Nephron progenitor cell (in vitro differentiated cells): ENCODE results near the gene SEC22C.

Experiments
- DNase-seq: peaks from one replicate; pipeline ENCODE4 v3.0.0; 2021
- H3K27ac Mint-ChIP-seq: 2 replicates; pipeline ENCODE4 v1.8.0; 2021; ENCODE audit warnings: mild to moderate bottlenecking, moderate library complexity, mixed read lengths
- H3K27me3 Mint-ChIP-seq: 2 replicates; pipeline ENCODE4 v1.8.0; 2021; ENCODE audit warnings: mild to moderate bottlenecking, low read depth, mixed read lengths; ENCODE audit not compliant: poor library complexity
- H3K36me3 Mint-ChIP-seq: 2 replicates; pipeline ENCODE4 v1.8.0; 2021; ENCODE audit warnings: low read depth, mixed read lengths
- H3K4me1 Mint-ChIP-seq: 2 replicates; pipeline ENCODE4 v1.8.0; 2021; ENCODE audit warnings: mixed read lengths
- H3K4me3 Mint-ChIP-seq: 2 replicates; pipeline ENCODE4 v1.8.0; 2021; ENCODE audit warnings: mild to moderate bottlenecking, moderate library complexity, mixed read lengths
- H3K9me3 Mint-ChIP-seq: 2 replicates; pipeline ENCODE4 v1.8.0; 2021; ENCODE audit warnings: mild to moderate bottlenecking, moderate library complexity, mixed read lengths
- CTCF ChIP-seq: fragments of 200-600 bp; sonication (generic); IDR thresholded peaks from 2 replicates; pipeline ENCODE4 v1.5.0; 2021; ENCODE audit warnings: antibody characterized with exemption

Gene SEC22C

DNA sequence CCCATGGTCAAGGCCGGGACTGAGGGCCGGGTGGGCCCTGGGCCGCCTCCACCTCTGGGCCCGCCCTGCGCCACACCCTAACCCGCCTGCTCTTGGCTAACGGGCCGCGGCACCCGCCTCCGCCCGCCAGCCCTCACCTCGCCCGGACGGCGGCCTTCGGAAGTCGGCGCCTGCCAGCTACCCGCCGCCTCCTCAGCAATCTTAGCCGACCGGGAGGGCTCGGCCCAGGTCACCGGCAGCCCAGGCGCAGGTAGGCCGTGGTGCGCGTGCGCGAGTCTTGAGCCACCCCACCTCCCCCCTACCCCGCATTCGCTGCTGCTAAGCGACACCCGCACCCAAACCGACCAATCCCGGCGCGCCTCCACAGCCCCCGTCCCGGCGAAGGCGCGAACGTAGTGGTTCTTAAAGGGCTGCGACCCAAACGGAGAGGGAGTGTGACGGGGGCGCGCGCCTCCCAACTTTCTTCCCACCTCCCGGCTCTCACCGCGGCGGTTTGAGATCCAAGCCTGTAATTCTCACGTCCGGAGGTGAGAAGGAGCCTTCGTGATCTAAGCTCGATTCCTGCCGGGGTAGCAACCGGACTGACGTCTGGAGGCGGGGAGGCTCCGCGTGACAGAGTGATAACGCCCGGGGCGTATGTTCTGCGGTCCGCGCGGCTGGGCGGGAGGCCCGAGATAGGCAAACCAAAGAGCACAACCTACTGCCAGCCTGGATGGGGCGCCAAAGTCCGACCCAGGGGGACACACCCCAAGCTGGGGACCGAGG lies at the start of gene SEC22C:
Gene SEC22C, minus strand, starts transcription at position 259 of the 765 bp plus-strand sequence. CDS start 12,921 bp downstream, outside the sequence.
- Mint-ChIP-seq H3K27me3 (no peaks in the 10 kb centered on the region), H3K9me3 (peaks cover 11% of the 10 kb centered on the region), H3K27ac (peak within 1 kb of the TSS; percentile 97), H3K4me3 (peak within 1 kb of the TSS; percentile 91), H3K4me1 (peaks cover 34% of the 10 kb centered on the region), H3K36me3 (peaks cover 30% of the 10 kb centered on the region)
- TF ChIP-seq CTCF, result no peak
- peak; percentile 98 for DNase-seq

GRCh38 chr3:42613462-42613861 lies 31.7 kb upstream of the SEC22C start:
- DNase-seq, result no peak
- no peaks in the 10 kb centered on the region for H3K4me1 Mint-ChIP-seq
- no peak overlapping the region for H3K27ac Mint-ChIP-seq
- H3K27me3 Mint-ChIP-seq, result no peaks in the 10 kb centered on the region
- no peak overlapping the region for H3K4me3 Mint-ChIP-seq
- no peaks in the 10 kb centered on the region for H3K9me3 Mint-ChIP-seq
- H3K36me3 Mint-ChIP-seq, result peaks cover 54% of the 10 kb centered on the region
- TF ChIP-seq CTCF, result peak; percentile 37

- Mint-ChIP-seq H3K9me3 (no peaks in the 10 kb centered on the region), H3K36me3 (peaks cover 57% of the 10 kb centered on the region), H3K27me3 (no peaks in the 10 kb centered on the region), H3K27ac (no peak overlapping the region), H3K4me3 (no peak overlapping the region), H3K4me1 (no peaks in the 10 kb centered on the region)
- no peak for TF ChIP-seq CTCF
- DNase-seq, result no peak
Observed at GRCh38 chr3:42612928-42613327, 31.2 kb upstream of the SEC22C start.

GRCh38 chr3:42612217-42612616 lies 30.4 kb upstream of the SEC22C start:
- DNase-seq, result no peak
- no peak overlapping the region for H3K4me3 Mint-ChIP-seq
- H3K9me3 Mint-ChIP-seq, result no peaks in the 10 kb centered on the region
- H3K4me1 Mint-ChIP-seq, result no peaks in the 10 kb centered on the region
- H3K36me3 Mint-ChIP-seq, result peaks cover 60% of the 10 kb centered on the region
- no peaks in the 10 kb centered on the region for H3K27me3 Mint-ChIP-seq
- no peak overlapping the region for H3K27ac Mint-ChIP-seq
- no peak for TF ChIP-seq CTCF

GRCh38 chr3:42610976-42611375 lies 29.2 kb upstream of the SEC22C start:
- Mint-ChIP-seq H3K36me3 (peaks cover 68% of the 10 kb centered on the region), H3K27me3 (no peaks in the 10 kb centered on the region), H3K4me3 (no peak overlapping the region), H3K27ac (peak overlapping the region; percentile 50), H3K4me1 (no peaks in the 10 kb centered on the region), H3K9me3 (no peaks in the 10 kb centered on the region)
- TF ChIP-seq CTCF, result no peak
- no peak for DNase-seq

- Mint-ChIP-seq H3K27ac (no peak overlapping the region), H3K36me3 (peaks cover 71% of the 10 kb centered on the region), H3K4me1 (peaks cover 5% of the 10 kb centered on the region), H3K27me3 (no peaks in the 10 kb centered on the region), H3K9me3 (peaks cover 14% of the 10 kb centered on the region), H3K4me3 (no peak overlapping the region)
- DNase-seq, result no peak
- TF ChIP-seq CTCF, result no peak
Observed at GRCh38 chr3:42608581-42608980, 26.8 kb upstream of the SEC22C start.
